HG02642 (cell line): ENCODE measurements around the gene SLC13A4.

ENCODE experiments used
- ATAC-seq: cut with Tn5 transposase; IDR thresholded peaks from one replicate; pipeline ENCODE4 v1.9.1; 2021; ENCODE audit warnings: mild to moderate bottlenecking; ENCODE audit not compliant: unreplicated experiment, poor library complexity

The SLC13A4 gene

DNA sequence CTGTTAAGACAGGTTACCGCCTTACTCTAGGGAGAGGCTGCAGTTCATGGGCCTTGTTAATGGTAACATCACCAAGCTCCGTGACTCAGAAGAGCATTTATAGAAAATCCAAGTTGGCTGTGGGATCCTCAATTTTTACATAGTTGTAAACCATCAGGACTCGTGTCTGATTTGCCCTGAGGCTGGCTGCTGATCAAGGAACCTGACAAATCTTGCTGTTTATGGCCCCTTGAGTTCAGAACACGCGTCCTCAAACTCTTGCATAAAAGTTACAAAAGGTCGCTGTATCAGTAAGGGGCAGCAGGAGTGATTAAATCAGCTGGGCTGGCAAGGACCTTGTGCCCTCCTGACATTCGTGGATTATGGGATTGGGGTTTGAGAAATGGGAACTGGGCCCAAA, 4.6 kb downstream of the SLC13A4 start:
- ATAC-seq, result no peak

DNA sequence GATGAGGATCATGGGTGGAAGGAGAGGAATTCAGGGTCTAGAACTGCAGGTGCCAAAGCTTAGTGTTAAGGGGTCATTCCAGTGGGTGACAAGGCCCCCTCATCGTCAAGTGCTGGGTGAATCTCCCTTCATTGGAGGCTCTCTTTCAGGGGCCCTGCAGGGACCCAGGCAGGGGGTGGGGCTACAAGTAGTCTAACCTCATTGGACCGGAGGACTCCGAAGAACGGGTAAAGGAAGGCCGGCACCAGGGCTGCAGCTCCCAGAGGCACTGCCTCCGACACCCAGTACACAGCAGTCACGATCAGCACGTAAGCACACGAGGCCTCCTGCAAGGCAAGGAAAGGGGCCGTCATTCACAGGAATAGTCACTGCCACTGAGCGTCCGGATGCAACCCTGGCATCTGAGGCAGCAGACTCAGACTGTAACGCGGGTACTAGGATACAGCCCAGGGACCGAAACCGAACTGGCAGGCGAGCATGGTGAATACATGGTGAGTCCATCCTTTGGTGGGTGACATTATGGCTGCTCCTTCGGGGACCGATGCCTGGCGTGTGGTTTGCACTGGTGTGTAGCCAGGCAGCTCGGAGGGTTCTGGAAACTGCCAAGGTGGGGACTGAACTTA, 6.7 kb downstream of the SLC13A4 start:
- no peak for ATAC-seq

DNA sequence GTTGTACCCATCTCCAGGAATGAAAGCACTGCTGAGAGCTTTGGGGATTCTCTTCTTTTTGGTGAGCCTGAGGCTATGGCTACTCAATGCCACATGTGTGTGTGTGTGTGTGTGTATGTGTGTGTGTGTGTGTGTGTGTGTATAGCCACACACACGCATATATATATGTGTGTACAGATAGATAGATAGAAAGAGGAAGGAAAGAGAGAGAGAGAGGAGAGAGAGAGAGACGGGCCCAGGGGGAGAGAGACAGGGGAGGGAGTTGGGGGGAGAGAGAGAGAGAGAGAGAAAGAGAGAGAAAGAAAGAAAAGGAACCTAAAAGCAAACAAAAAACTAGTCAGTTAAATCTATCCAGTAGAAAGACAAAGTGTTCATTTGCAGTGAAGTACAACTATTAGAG, 8.3 kb downstream of the SLC13A4 start:
- ATAC-seq, result no peak

DNA sequence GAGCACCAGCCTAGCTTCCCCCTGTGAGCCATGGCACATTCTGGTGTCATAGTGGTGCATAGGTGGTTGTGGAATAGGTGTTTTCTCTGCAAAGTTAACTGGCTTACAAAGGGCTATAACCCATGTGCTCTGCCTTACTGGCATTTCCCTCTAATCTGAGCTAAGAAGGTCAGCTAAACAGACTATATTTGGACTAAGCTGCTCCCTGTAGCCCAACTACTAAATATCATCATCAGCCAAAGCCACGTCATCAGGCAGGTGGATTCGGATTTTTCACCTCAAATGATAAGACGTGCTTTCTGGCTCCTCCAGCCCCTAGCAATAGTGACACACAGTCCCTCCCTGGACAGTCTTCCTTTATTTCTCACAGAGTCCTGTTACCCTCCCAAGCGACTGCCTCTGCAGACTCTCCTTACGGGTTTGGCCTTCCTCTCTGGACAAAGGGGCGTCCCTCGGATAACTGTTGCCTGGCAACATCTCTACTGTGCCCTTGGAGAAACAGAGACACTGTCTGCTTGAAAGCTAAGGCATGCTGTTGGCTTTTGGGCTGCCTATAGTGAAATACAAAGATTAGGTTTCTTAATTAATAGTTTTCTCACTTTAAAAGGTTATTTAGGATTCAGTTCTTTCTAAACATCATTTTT, 9.1 kb downstream of the SLC13A4 start:
- no peak for ATAC-seq

DNA sequence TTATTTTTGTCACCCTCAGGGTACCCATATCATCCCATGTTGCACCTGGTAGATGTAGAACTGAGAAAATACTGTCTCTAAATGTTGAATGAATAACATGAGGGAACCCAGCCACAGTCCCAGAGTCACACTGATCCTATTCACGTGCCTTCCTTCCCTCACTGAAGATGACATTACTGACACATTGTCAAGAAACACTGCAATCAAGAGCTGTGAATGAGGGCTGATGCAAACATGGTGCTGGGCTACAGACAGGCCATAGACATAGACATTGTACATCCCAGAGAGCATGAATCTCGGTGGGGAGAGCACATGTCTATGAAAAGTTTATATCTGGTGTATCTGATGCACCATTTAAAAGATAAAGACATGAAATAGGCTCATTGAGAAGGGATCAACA, 9.8 kb downstream of the SLC13A4 start:
- no peak for ATAC-seq

DNA sequence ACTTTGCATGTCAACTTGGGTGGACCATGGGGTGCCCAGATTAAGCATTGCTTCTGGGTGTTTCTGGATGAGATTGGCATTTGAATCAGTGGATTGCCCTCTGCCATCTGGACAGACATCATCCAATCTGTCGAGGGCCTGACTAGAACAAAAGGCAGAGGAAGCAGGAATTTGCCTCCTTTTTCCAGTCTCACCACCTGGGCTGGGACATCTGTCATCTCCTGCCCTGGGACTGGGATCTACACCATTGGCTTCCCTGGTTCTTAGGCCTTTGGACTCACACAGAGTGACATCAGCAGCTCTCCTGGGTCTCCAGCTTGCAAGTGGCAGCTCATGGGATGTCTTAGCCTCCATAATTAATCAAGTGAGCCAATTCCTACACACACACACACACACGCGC, 10.3 kb downstream of the SLC13A4 start:
- ATAC-seq, result no peak

DNA sequence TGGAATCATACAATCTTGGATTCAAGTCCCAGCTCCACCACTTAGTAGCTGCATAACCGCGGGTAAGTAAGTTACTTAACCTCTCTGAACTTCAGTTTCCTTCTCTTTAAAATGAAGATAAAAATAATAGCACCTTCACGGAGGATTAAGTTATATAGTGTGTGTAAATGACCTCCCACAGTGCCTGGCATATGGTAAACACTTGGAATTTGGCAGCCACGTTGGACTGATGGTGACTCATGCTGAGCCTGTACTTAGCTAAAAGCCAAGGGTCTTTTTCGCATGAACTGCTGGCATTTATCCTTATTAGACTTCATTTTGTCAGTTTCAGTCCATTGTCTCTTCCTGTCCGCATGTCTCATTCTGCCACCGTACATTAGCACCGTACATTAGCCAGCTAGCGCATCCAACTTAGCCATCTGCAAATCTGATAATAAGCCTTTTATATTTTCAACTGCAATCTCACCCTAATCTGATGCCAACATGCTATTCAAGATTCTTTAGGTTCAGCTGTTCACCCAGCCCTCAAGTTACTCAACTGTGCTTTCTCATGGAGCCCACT, 11.2 kb downstream of the SLC13A4 start:
- no peak for ATAC-seq

DNA sequence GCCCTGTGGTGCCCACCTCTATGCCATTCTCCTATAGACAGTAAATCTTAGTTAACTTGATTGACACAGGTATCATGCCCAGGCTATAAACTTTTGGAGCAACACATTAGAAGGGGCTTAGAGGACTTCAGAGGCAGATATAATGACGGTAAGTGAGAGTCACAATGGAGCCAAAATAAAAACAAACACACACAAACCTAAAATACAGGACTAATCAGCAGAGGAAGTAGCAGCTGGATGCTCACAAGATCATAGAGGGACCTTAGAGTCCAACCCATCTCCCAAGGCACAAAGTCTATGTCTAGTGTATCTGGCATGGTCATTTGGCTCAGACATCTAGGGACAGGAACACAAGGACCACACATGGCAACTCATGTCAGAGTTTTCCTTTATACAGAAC, 12.3 kb downstream of the SLC13A4 start:
- no peak for ATAC-seq

DNA sequence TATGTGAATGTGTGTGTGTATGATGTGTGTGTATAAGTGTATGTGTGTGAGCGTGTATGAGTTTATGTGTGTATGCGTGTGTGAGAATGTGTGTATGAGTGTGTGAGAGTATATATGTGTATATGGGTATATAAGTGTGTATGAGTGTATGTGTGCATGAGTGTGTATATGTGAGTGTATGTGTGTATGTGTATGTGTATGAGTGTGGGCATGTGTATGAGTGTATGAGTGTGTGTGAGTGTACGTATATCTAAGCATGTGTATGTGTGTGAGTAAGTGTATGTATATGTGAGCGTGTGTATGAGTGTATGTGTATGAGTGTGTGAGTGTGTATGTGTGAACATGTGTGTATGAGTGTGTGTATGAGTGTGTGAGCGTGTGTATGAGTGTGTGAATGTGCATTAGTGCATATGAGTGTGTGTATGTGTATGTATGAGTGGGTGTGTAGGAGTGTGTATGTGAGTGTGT, 12.9 kb downstream of the SLC13A4 start:
- ATAC-seq, result no peak

DNA sequence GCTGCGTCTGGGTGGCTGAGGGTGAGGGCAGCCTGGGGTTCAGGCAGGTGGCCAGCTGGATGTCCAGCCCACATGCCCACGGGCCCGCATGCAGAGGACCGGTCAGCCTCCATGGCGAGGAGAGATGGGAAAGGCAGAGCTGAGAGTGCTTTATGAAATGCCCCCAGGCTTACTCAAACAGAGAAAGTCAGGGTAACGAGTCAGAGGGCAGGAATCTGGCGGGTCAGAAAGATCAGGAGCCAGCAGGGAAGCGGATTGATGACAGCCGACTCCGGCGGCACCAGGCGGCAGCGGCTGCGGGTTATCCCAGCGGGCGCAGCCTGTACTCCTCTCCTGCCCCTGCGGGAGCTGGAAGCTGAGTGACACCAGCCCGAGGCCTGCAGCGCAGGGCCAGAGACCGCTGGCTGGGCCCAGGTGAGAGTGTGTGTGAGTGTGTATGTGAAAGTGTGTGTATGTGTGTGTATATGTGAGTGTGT, 13.4 kb downstream of the SLC13A4 start:
- no peak for ATAC-seq

DNA sequence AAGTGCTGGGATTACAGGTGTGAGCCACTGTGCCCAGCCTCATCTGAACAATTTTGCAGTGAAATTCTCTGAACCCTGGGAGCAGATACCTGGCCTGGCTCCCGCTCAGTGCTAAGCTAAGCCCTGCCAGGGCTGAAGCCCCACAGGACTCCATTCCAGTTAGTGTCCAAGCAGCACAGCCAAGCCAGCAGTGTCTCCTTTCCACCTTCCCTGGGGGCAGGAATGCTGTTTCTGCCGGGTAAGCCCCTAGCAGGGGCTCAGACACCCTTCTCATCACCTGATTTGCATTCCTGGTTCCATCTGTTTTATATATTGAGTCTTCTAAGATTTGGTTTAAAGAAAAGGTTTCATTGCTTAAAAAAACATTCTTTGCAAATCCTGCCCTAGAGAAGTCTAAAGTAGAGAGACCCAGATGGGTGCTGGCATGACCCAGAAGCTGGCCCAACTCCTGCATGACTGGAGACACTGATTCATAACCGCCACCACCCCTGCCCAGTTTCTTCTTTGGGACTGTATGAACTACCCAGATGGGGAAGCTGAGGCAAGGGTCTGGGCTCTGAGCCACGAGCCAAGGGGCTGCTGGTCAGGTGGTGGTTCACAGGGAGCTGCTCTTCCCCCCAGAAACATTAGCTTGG, 14.0 kb downstream of the SLC13A4 start:
- ATAC-seq, result no peak

DNA sequence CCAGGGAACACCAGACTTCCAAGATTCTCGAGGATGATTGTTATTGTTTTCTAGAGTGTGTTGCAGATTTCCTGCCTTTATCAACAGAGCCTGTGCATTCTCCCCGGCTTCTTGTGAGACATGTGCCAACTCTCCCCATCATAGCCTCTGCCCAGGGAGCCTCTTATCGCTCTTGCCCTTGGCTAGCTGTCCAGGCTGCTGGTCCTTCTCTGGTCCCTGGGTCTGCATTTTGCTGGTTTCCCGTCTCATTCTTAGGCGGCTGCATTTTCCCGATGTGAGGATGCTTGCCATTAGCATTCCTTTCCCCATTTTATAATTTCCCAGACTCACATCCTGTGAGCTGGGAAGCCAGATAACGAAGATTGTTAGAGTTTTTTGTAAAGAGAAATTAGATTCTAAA, 15.2 kb downstream of the SLC13A4 start:
- ATAC-seq, result no peak

DNA sequence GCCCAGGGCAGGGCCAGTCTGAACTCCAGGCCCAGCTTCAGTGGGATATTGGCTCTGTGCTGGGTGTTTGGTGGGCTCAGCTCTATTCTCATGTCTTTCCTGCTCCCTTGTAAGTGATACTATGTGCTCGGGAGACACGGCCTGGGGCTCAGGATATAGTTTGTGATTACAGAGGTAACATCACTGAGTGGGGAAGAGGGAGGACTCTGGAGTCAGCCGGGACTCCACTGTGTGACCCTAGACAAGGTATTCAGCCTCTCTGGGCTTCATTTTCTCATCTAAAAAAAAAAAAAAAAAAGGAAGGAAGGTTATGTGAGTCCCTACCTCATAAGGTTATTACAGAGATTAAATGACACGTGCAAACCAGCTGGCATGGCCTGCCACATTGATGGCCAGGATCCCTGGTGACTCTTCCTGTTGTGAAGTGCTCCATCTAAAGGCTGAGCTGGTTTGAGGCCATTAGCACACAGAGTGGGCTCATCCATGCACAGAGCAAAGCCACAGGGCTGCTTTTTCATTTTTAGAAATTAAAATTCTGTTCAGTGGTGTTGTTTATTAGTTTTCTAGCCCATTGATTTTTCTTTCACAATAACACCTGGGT, 15.7 kb downstream of the SLC13A4 start:
- ATAC-seq, result no peak

DNA sequence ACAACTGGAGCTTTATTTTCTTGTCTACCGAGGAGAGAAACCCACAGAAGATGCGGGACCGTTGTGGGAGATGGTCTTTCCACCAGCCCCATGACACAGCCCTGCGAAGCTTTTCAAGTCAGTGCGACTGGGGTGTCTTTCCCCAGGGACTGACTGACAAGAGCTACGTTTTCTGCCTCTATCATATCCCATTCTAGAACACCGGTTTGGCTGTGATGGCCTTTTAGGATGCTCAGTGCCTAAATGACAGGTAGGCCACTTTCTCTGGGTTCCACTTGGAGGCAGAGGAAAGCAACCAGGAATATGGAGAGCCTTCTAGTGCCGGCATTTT, 16.9 kb downstream of the SLC13A4 start:
- ATAC-seq, result no peak

DNA sequence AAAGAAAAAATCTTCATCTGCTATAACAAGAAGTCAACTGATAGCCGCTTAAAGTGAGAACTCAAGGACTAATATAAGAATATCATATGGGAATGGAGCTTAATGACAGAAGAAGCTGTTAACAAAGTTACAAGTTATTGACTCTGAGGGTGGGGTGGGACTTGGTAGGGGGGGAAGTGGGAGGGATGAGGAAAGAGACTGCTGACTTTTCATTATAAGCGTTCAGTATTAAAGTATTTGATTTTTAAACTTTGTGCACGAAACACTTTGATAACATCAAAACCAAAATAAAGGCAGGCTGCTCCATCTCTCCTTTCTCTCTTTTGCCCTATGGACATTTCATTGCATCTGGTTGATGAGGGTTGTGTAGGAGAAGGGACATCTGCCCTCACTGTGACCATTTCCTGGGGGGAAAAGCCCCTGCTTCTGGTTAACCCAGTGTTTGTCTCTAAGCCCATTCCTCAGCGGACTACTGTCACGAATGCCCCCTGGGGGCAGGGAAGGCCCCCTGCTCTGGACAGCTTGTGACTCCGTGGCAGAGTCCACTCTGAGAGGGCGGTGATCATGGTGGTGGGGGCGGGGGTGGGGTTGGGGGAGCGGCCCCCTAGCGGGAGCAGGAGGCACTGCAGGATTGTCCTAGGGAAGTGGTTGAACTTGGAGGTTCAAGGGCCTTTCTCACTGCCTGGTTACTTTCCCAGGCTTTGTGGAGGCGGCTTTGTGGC, 17.4 kb downstream of the SLC13A4 start:
- no peak for ATAC-seq

DNA sequence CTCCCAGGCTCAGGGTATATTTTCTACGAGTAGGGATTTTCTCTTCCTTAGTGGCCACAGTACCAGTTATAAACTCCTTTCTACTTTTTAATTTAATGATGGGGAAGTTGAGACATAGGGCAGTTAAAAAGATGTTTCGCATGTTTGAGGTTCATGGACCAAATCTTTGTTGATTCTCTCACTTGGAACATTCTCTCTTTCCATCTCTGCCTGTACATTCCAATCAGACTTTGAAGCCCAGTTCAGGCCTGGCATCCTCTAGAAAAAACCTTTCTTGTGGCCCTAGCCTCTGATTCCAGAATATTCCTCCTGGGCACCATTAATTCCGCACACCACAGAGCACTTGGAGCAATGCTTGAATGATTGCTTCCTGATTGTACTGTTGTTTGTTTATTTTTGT, 18.5 kb downstream of the SLC13A4 start:
- ATAC-seq, result no peak

DNA sequence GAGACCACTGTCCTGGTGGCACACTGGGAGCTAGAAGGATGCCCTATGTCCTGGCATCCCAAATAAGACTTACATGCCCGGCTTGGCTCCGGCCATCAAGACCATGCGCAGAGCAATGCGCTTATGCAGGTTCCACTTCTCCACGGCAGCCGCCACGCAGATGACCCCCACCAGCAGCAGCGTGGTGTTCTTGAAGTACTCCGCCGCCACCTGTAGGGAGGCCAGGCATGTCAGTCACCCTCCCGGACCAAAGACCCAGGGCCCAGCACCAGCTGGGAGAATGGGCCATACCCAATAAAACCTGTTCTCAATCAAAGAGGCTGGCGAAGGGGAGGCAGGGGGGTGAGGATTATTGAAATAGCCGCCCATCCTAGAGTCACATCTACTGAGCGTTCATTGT, 19.9 kb downstream of the SLC13A4 start:
- ATAC-seq, result no peak

DNA sequence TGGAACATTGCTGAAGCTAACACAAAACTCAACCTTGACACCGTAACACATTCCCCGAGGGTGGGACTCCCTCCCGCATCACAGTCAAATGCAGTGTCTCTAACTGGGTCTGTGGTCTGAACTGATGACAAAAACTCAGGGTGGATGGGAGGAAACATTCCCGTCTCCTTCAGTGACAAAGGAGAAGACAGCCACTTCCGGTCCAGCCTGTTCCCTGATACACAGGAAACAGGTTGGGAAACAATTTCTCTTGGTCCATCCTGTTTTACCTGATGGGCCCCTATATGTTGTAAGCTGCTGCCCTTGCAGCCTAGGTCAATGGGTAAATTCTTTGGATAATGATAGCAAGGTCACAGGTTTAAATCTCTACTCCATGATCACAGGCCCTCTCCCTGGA, 20.4 kb downstream of the SLC13A4 start:
- ATAC-seq, result no peak

DNA sequence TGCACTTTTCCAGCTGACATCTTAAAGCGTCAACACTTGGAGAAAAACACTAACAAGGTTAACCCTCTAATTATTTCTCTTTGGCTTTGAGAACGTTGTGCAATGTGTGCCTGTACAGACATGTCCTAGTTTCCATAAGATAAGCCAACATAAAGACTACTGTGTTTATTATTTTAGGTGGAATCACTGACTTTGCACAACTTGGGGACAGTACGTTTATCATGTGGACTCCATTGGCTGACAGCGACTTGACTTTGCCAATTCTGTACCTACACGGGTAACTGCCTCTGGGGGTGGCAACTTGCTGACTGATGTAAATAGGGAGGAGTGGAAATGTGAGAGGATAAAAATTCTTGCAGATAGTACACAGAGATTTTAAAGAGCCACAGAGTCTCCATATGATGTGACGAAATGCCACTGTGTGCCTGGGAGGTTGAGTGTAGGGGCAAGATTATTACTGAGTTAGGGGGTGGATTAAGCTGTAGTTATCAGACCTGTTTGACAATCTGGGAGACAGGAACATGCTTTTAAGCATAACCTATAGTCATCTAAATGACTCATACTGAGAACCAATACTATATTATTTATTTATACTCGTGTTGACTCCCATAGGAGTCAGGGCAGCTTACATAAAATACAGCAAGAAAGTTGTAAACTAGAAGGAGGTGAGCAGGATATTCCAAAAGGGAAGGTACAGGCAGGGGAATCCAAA, 21.0 kb downstream of the SLC13A4 start:
- ATAC-seq, result no peak
